GM12801 (cell line): ENCODE data around the gene A4GNT.

ENCODE experiments used
- CTCF ChIP-seq: IDR thresholded peaks from one replicate; pipeline ENCODE4 v1.5.1; 2011; ENCODE audit warnings: control low read depth; ENCODE audit not compliant: insufficient read length; ENCODE audit errors: extremely low read depth

The A4GNT gene

GRCh38 chr3:138154534-138154933 lies 22.3 kb upstream of the A4GNT start:
- no peak for TF ChIP-seq CTCF

- no peak for TF ChIP-seq CTCF
These were observed 16.3 kb upstream of the A4GNT start for GRCh38 chr3:138148503-138148902.

GRCh38 chr3:138140940-138141339 lies 8.8 kb upstream of the A4GNT start:
- no peak for TF ChIP-seq CTCF

GRCh38 chr3:138139691-138140090 lies 7.5 kb upstream of the A4GNT start:
- no peak for TF ChIP-seq CTCF

GRCh38 chr3:138137861-138138260 lies 5.7 kb upstream of the A4GNT start:
- TF ChIP-seq CTCF = no peak

GRCh38 chr3:138136201-138136600 lies 4.0 kb upstream of the A4GNT start:
- no peak for TF ChIP-seq CTCF

GRCh38 chr3:138135833-138136194 lies 3.6 kb upstream of the A4GNT start:
- no peak for TF ChIP-seq CTCF

GRCh38 chr3:138135146-138135832 lies 3.1 kb upstream of the A4GNT start:
- TF ChIP-seq CTCF = no peak
